Bronchial epithelial cell (primary cell): ENCODE results near the gene TK1. TPM values are rescaled to one million over a fixed set of nuclear protein-coding genes. Genes with fewer than 3 reads are reported as not detected.
A peak's percentile ranks its signal among the peaks of the same experiment; 100 is the strongest.

Experiments used
- DNase-seq: peaks from one replicate; pipeline ENCODE4 v3.0.0-alpha.2; 2010; ENCODE audit warnings: low read depth
- FAIRE-seq: peaks from 2 replicates; lab custom pipeline; 2011; peaks lifted over from hg19 to GRCh38; lab: Jason Lieb, UNC
- H3K27me3 ChIP-seq: 2 replicates; pipeline ENCODE4 v1.5.1; 2011; ENCODE audit warnings: low read length; ENCODE audit not compliant: control insufficient read depth, insufficient read depth
- H3K36me3 ChIP-seq: 2 replicates; pipeline ENCODE4 v1.5.1; 2011; ENCODE audit warnings: low read length; ENCODE audit not compliant: control insufficient read depth, insufficient read depth
- H3K4me3 ChIP-seq: 2 replicates; pipeline ENCODE4 v1.5.1; 2011; ENCODE audit warnings: mild to moderate bottlenecking, low read depth, low read length, control low read depth
- CTCF ChIP-seq: IDR thresholded peaks from 2 replicates; pipeline ENCODE4 v1.5.1; 2011; ENCODE audit warnings: mild to moderate bottlenecking, moderate library complexity, low read length, control low read depth, inconsistent platforms; ENCODE audit not compliant: insufficient read depth, severe bottlenecking
- total RNA-seq: library from RNA; depleted of rRNA; stranded (reverse); fragments of >200 nt; gene quantifications from 2 replicates; pipeline ENCODE4 v1.2.1, GENCODE V29; 2014

Gene TK1
- total RNA-seq, 1 donor from 2014 or later, result 0.79 TPM

DNA sequence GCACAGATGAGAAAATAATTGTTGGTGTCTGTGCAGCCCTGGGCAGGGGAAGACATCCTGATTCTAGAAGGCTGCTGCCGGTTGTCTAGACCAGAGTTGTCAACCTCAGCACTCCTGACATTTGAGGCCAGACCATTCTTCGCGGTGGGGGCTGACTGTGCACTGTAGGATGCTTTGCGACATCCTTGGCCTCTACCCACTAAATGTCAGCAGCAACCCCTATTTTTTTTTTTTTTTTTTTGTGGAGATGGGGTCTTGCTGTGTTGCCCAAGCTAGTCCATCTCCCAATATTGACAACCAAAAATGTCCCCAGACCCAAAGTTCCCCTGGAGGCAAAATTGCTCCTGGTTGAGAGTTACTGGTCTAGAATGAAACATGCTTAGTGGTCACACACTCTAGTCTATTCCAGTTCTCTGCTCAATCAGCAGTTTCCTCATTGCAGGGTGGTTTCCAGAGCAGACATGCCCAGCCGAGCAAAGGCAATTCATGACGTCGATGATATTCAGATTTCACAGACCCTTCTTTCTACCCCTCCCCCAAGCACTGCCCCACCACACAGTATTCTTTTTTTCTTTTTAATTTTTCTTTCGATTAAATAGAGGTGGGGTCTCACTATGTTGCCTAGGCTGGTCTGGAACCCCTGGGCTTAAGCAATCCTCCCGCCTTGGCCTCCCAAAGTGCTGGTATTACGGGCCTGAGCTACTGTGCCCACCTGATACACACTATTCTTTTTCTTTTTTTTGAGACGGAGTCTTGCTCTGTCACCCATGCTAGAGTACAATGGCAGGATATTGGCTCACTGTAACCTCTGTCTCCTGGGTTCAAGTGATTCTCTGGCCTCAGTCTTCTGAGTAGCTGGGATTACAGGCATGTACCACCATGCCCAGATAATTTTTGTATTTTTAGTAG lies 31.7 kb downstream of the TK1 start:
- no peak for FAIRE-seq
- H3K27me3 ChIP-seq, result no peaks in the 10 kb centered on the region
- H3K4me3 ChIP-seq, result no peak overlapping the region

DNA sequence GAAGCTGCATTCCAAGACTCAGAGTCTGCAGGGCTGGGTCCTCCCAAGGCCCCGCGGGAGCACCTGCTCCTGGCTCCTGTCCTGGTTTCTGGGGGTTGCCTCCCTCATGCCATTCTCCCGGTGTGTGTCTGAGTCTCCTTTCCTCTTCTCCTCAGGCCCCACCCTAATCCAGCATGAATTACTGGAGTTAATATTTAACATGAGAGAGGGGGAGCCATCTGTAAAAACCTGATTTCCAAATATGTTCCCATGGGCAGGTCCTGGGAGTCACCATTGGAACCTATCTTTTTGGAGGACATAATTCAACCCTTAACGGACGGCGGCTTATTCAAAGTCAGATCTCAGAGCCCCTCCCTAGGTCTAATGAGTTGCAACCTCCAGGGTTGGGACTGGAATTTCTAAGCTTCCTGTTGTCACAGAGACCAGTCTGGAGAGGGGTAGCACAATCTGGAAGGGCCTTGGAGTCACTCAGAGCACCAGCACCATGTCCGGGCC lies 35.3 kb downstream of the TK1 start:
- Histone ChIP-seq H3K4me3 (no peak overlapping the region), H3K36me3 (no peaks in the 10 kb centered on the region), H3K27me3 (no peaks in the 10 kb centered on the region)
- no peak for FAIRE-seq
- no peak for TF ChIP-seq CTCF
- DNase-seq, result peak; percentile 46

More for the DNA sequence above, 31.7 kb downstream of the TK1 start:
- DNase-seq, result peak; percentile 70
- no peaks in the 10 kb centered on the region for H3K36me3 ChIP-seq
- no peak for TF ChIP-seq CTCF

DNA sequence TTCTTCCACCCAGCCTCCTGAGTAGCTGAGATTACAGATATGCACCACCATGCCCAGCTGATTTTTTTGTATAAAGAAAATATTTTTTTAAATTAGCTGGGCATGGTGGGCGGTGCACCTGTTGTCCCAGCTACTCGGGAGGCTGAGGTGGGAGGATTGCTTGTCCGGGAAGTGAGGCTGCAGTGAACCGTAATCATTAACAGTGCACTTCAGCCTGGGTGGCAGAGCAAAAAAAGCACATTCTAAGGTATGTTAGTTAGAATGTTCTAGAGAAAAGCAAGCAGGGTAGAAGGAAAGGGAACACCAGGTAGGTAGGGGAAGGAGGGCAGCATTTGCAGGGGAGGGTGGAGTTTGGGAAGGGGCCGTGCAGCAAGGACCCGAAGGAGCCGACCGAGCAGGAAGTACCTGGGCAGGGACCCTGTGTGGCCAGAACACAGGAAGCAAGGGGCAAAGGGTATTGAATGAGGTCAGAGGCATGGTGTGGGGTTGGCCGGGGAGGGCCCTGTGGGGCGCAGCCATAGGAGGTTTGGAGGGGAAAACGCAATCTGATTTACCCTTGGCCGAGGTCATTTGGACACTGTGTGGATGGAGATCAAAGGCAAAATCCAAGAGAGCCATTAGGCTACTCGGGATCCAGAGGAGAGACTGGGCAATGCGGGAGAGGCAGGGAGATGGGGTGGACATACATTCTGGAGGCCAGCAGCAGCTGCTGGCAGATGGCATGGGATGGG lies 38.4 kb downstream of the TK1 start:
- TF ChIP-seq CTCF, result no peak
- no peak for FAIRE-seq
- H3K27me3 ChIP-seq, result no peaks in the 10 kb centered on the region

DNA sequence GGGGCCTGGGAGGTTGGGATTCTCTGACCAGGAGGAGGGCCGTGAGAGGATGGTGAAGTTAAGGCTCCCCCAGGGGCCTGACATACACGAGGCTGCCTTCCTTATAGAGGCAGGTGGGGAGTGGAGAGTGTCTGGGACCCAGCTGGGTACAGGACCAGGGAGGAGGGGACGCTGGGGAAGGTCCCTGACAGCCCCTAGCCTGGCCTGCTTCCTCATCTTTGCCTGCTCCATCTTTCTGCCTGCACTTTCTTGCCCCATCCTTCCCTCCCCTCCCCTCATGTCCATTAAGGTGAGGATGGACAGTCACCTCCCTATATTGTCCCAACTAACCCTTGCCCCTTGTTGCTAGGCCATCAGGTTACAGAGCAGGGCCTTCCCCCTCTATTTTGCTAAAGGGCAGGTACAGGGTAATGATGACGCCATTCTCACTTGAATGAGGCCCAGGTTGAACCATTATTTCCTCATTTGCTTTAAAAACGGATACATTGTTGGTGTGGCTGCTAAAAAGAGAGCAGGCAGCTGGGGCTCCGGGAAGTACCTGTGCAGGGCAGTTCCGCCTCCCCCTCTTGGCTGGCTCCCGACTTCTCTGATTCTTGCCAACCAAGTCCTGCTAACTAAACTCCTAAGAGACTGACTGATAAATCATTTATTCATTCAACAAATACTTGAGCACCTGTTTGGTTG lies 39.4 kb downstream of the TK1 start:
- TF ChIP-seq CTCF, result no peak
- no peak overlapping the region for H3K4me3 ChIP-seq
- no peaks in the 10 kb centered on the region for H3K36me3 ChIP-seq
- FAIRE-seq (no peak), DNase-seq (no peak)
- no peaks in the 10 kb centered on the region for H3K27me3 ChIP-seq

More for the DNA sequence above, 38.4 kb downstream of the TK1 start:
- H3K36me3 ChIP-seq, result no peaks in the 10 kb centered on the region
- H3K4me3 ChIP-seq, result no peak overlapping the region
- no peak for DNase-seq

- TF ChIP-seq CTCF, result no peak
- no peak for DNase-seq
- H3K36me3 ChIP-seq, result no peaks in the 10 kb centered on the region
- H3K27me3 ChIP-seq, result no peaks in the 10 kb centered on the region
- no peak for FAIRE-seq
- H3K4me3 ChIP-seq, result no peak overlapping the region
Observed at GRCh38 chr17:78146881-78147280, 40.0 kb downstream of the TK1 start.
